NCI-H1105 treated with DMSO at 0.1 percent for 48 hours (cell line): Measurements from ENCODE around the gene PFDN2.

Experiments used
- DNase-seq: peaks from one replicate; lab custom pipeline; 2025; lab: John Stamatoyannopoulos, UW

The PFDN2 gene

DNA sequence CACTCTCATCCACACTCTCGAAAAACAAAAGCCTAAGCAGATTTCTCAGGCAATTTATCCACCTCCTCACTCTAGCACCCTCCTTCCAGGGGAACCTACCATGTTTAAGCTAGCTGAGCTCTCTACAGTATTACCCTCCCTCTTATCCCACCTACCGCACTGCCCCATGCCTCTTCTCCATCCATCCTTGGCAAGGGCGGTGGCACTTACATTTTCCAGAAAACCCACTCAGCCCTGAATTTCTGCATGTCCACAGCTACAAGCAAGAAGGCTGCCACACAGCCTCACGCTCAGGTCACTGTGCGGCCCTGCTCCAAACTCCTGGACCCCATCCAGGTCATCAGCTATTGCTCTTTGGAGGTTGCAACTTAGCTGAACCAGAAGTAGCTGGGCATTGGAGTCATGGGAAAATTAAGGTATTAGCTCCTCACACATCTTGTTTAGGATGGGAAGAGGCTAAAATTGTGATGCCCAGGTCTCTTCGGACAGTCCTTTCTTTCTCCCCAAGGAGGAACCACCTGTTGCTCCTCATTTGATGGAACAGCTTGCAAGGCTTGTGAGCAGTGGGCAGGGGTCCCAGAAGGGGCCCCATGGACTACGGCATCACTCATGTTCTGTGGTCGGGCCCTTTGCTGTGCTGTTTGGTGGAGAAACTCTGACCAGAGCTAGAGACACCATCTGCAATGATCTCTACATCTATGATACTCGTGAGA is 18.6 kb downstream of the PFDN2 start:
- no peak for DNase-seq

DNA sequence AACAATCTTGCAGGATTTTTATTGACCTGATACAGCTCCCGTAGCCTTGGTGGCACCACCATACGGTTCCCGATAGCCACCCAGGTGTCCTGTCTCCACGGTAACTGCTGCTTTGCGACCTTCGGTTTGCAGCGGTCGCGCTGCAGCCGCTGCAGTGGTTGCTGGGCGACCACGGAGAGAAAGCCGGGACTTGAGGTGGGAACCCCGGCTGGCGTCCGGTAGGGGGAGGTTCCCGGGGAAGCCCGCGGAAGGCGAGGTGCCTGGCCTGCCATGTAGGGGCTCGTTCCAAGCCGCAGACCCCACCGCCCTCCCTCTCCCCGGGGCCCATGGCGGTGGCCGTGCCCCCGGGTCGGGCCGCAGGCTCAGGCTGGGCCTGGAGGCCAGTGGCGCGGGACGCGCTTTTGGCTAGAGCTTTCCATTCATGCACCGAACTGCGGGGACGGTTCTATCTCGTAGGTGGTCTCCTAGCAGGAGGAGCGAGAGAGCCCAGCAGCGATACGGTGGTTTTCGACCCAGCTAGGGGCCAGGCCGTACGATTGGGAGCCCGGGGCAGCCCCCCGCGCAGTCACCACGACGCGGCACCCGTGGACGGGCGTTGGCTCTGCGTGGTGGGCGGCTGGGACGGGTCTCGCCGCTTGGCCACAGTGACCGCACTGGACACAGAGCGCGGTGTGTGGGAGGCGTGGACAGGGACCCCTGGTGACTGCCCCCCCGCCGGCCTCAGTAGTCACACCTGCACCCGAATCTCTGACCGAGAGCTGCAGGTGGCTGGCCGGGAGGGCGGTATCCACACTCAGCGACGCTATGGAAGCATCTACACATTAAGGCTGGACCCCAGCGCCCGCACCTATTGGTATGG is 19.4 kb downstream of the PFDN2 start, which contains the start of gene KLHDC9:
Gene KLHDC9, plus strand, starts transcription at position 152 of the 859 bp plus-strand sequence. Its CDS starts 175 bp downstream, at position 327.
- DNase-seq, result peak; percentile 90

DNA sequence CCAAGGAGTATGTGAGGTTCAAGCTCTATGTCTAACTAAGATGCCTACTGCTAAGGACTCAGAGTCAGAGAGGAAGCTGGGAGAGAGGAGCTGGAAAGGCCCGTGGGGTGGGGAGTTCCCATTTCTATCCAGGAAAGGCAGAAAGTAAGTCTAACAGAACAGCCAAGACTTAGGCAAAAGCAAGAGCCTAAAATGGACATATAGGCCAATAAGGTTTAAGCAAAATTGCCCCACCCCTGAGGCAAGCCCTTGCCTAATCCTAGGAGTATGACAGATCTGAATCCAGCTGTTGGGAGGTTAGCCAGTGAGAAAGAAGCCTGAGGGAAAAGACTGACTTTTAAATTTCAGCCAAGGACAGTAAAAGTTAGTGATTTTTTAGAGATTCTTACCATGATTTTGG is 21.3 kb downstream of the PFDN2 start:
- DNase-seq, result no peak

DNA sequence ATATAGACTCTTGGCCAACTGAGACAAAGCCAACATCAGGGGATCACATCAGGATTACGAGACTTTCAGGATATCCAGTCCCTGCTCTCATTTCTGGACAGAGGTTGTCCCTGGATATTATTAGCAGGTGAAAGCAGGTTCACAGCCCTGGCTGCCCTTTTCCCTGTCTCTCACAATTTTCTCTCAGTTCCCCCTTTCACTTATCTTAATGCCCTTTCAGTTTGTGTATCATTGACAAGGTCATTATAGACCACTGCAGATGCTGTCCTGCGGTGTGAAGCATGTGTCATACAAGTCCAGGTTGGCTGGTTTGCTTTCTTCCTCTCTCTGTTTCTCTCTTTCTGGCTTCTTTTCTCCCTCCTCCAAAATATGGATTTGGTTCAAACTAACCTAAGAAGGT is 21.8 kb downstream of the PFDN2 start:
- DNase-seq, result no peak

DNA sequence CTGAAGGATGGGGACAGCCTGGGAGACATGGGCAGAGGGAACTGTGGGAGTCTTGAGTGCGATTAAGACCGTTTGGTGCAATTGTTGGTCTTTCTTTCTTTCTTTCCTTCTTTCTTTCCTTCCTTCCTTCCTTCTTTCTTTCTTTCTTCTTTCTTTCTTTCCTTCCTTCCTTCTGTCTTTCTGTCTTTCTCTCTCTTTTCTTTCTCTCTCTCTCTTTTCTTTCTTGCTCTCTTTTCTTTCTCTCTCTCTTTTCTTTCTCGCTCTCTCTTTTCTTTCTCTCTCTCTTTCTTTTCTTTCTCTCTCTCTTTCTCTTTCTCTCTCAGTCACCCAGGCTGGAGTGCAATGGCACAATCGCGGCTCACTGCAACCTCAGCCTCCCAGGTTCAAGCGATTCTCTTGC is 22.6 kb downstream of the PFDN2 start:
- DNase-seq, result no peak

DNA sequence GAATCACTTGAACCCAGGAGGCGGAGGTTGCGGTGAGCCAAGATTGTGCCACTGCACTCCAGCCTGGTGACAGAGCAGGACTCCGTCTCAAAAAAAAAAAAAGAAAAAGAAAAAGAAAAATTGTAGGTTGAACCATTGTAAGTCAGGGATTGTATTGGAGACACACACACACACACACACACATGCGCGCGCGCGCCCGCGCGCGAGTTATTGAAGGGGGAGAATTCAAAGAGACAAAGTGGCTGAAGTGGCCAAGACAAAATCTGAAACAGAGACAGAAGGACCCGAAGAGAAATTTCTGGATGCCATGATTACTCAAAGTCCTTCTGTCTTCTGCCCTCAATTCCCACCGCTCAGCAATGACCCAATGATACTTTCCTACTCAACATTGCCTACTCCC is 23.4 kb downstream of the PFDN2 start:
- no peak for DNase-seq

DNA sequence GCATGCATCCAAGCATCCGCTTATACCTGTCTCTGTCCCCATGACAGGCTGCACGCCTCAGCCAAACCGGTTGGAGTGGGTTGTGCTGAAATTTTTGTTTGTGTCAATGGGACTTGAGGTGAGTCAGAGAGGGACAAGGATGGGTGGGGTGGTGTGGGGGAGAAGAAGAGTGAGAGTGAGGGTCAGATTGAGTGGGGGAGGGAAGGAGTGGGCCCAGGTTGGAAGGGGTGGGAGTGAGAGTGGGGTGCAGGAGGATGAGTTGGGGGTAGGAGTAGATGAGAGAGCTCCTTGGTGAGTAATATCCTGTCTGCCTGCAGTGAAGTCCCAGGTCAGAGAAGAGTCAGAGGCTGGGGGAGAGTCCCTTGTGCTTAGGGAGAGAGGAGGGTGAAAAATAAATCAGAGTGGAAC is 25.2 kb downstream of the PFDN2 start:
- DNase-seq, result no peak

DNA sequence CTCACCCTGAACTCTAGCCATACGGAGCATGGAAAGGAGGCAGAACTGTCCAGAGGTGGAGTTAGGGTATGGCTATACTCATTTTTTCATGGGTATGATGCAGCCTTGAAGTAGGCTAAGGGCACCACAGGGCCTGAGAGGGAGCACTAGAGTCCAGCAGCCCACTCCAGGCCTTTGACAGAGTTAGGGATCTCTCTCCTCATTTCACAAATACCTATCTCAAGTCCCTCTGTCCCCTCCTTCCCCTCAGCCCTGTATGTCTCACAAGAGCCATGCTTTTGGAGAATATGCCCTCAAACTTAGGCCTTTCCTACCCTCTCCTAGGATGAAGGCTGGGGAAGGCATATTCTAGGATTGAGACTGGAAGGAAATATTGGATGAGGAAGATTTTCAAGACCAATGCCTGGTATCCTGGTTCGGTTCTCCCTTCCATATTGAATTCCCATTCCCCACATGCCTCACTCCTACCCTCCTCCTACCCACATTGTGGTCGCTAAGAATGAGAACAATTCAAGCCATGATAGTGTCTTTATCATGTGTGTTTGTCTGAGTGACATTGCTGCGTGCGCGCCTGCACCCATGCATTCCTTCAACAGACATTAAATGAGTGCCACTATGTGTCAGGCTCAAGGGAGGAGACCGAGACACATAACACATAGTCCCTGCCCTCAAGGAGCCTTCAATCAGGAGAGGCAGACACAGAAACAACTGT is 25.9 kb downstream of the PFDN2 start:
- no peak for DNase-seq

DNA sequence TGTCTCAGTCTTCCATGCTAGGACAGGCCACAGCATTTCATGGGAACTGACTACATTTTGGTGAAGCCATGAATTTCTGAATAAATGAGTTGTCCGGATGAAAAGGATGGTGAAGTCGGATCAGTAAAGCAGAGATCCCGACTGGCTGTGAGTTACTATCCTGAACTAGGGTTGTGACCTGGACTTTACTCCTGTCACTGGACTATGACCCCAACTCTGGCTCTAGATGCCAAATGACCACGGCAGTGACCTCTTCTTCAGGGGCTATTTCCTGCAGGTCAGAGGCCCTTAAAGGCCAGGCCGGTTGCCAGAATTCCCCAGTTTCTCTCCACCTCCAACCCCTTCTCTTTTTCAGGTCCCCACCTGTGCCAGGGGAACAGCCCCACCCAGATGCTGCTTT is 26.7 kb downstream of the PFDN2 start:
- DNase-seq, result no peak

DNA sequence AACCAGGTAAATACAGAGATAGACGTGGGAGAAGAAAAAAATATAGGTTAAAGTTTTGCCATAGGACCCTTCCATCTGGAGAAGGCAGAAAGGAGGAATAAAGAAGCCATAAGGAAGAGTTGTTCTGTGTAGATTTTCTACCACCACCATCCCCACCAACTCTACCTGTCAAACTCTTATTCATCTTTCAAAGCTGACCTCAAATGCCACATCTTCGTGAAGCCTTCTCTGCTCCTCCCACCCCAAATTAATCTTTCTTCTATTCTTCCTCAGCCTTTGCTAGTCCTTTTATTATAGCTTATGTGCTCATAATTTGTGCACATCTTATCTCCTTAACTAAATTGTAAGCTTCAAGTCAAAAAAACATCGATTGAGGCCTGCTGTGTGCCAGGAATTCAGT is 27.2 kb downstream of the PFDN2 start:
- DNase-seq, result no peak

DNA sequence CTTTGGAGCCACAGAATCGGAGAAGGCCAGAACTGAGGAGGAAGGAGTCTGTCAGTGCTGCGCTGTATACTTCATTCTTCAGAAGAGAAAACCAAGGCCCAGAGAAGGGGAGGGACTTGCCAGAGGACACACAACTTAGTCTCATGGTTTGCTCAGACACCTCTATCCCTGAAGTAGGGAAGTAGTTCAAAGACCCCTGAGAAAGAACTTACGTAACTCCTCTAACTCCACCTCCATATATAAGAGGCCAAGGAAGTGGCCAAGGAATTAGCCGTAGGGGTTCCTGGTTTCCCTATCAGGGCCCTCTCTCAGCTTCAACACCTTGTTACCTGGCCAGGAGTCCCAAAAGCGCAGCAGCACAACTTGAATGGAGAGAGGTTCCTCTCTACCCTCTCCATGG is 27.9 kb downstream of the PFDN2 start:
- no peak for DNase-seq

DNA sequence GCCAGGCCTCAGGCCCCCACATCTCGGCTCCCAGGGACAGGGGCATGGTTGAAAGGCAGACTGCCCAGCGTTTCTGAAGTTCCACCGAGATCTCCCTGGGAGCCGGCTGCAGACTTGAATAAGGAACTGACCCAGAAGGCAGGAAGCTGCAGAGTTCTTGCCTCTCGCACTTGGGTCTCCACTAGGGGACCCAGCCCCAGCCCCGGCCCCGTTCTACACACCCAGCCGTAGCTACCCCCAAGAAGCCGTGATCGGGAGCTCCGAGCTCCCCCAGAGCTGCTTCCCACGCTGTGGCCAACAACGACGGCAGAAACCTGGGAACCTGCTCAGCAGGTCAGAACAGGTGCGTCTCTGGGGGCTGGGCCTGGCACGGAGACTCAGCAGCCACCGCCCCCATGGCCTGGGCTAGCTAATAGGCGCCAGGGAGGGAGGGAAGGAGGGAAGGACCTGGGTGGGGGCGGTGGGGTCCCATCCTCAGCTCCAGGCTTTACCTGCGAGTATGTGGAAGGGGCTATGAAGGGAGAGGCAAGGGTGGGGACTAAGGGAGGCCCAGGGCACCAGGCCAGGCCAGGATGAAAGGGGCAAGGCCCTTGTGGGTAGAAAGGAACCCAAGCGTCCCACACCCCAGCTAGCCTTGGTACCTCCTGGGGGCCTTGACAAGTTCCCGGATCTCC is 28.4 kb downstream of the PFDN2 start, which contains the start of gene NECTIN4:
Gene NECTIN4, minus strand, starts transcription at position 308 of the 674 bp plus-strand sequence. Its CDS starts 262 bp downstream, at position 46.
- DNase-seq, result no peak

DNA sequence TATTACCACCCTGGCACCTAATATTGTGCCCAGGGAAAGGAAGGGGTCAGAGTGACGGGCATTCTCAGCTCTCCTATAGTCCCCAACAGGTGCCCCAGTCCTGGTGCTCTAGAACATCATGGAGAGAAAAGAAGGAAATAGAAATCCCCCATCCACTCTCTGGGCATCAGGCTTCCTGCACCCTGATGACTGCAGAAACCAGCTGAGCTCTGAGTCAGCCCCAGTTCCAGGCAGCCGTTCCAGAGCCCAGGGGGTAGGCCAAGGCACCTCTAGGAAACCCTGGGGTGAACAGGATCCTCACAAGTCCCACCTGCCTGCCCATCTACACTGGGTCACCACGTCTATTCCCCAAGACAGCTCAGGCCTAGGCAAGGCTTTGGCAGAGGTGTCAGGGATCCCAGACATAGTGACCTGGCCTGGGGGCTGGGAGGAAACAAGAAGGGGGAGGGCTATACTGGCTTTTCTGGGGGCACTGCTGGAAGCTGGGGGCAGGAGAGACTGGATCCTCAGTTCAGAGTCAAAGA is 29.2 kb downstream of the PFDN2 start:
- no peak for DNase-seq

DNA sequence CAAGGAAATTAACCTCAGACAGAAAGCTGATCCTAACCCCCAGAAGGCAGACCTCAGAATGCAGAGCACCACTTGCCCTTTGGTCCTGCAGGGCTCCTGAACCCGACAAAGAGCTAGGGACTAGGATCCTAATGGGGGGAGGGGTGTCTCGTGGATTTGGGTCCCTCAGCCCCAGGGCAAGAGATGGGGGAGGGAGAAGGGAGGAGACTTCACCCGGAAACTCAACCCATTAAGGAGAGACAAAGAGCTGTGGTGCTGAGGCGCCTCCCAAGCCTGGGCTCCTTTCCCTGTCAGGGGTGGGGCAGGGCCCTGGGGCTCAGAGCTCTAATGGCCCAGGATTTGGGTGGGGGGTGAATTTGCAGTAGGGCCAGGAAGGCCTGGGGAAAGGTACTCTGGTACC is 31.4 kb downstream of the PFDN2 start:
- DNase-seq, result no peak

DNA sequence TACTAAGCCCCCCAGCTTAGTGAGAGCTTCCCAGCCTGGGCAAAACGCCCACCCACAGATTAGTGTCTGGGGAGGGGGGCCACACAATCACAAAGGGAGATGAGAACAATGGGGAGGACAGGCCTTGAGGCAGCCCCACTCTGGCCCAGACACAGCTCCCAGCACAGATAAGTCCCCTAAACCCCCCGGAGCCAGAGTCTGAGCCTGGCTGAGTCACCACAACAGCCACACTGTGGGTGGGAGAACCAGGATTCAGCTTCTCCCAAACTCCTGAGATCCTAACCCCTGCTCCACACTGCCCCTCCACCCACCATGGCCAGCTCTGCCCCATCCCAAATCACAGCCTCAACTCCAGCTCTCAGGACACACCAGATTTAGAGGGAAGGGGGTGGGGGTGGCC is 32.7 kb downstream of the PFDN2 start:
- no peak for DNase-seq

DNA sequence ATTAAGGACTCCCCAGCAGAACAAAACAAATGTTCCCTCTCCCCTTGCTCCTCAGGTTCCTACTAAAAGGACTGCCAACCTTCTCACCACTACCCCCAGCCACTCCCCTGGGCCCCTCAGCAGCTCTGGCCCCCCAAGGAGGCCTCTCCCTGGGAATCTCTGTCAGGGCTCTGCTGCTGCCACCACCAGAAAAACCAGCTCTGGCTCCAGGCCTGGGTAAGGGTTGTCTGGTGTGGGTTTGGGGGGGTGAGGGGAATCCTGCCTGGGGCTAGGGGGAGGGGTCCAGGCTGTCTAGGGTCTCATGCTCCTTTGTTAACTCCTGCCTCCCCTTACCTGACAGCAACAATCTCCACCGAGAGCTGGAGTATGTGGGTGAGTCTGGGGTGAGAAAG is 33.2 kb downstream of the PFDN2 start:
- no peak for DNase-seq

DNA sequence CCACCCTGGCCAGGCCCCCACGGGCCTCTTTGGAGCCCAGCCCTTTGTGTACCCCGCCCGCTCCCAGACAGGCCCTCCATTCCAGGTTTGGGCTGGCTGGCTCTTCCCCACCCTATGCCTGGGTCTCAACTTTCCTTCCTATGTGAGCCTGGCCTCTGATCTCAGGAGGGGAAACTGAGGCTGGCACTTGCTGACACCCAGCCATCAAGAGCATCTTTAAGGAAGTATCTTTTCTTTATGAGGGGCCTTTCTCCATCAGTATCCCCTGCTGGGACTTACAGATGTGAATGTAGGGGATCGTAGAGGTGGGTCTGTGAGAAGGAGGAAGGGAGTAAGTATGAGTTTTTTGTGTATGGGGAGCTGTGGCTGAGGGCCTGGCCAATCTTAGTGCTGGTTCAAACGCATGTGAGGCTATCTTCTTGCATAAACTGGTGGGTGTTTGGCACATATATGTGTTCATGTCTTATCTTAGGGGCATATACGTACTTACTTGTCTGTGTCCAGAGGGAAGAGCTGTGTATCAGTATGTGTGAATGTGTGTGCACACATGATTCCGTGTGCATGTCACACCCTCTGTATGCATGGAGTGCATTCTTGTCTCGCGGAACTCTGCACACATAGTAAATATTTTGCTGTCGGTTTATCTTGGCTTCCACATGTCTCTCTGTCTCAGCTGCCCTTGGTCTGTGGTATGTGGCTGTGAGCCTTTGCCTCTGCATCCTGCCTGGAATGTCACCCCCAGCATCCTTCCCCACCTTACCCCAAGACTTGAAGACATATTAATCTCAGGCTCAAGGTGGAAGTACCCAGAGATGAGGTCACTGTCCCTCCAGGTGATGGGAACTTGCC is 33.9 kb downstream of the PFDN2 start:
- DNase-seq, result no peak

DNA sequence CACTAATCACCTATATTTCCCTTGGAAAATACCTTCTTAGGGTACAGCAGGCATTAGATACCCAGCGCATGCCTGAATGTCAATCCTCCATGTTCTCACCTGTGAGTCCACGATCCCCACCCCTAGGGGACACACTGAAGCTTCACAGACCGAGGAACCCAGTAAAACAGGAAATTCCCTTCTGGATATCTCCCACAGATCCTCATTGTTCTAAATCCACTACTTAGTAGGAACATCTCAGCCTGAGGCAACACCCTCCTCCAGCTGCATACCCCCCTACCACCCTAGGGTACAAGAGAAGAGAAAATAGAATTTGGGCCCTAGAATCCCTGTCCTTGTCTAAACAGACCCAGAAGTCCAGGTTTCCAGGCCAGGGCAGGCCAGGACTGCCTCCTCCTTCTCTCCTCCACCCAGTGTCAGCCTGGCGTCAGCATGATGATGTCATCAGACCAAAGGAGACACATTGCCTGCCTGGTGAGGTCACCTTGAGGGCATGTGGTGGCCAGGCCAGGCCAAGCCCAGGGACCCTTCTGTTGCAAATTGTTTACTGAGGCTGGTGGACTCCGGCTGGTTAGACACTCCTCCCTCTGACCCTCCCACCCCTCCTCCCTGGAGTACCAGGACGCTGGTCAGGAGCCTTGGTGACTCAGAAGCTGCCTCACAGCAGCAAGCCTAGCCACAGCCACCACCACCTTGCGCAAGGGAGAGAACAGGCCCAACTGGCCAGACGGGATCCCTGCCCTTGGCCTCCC is 34.7 kb downstream of the PFDN2 start:
- DNase-seq, result no peak

DNA sequence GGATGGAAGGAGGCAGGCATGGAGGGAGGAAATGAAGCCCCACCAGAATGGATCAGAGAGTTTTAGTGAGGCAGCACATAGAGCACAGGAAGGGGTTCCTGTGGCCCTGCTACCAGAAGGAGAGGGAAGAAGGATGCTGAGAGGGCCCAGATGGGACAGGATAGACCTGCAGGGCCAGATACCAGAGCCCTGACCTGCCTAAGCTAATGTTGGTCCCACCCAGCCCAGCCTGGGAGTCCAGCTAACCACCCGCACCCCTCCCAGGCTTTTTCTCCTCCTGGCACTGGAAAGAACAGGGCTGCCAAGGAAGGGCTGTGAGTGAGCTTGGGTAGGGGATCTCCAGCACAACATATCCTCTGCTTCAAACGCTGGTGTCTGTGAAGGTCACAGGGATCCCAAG is 35.4 kb downstream of the PFDN2 start:
- DNase-seq, result no peak

DNA sequence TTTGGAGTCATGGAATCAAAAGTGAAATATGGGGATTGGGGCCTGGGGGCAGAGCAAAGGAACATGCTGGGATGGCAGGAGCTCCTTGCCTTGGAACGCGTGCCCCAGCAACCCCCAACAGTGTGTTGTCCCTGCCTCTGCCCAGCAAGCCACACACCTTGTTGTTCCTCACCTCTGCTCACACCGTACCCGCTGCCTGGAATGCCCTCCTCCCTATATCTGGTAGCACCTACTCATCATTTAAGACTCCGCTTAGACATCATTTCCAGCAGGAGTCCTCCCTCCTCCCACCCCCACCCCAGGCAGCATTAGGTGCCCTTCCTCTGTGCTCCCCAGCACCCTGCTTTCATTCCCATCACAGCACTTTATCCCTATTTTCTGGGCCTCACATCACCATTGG is 36.3 kb downstream of the PFDN2 start:
- DNase-seq, result no peak
